ENCODE results near the gene ARL11.

DNA sequence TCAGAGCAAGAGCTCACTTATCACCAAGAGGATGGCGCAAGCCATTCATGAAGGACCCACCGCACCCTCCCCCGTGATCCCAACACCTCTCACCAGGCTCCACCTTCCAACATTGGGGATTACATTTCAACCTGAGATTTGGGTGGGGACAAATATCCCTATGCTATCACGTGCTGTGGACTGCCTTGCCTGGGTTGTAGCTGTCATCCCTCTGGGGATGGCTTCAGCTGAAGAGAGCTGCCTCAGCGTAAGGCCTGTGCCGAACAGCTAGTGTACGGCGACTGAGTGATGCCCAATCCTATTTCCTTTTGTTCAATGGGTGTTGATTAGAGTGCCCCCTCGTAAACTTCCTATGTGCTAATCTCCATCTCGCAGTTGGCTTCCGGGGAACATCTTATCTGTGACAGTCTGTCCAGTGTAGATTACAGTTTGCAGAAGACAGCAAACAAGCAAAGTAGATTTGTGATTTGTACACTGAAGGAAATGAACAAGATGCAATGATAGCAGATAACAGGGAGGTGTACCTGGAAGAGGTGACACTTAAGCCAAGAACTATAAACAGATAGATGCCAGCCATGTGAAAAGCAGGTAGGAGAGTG lies 31.2 kb upstream of the ARL11 start:
- TF ChIP-seq POLR2A (IDR thresholded peaks at IDR 0.05; ENCODE audit: low read depth, low read length), result no peak
- TF ChIP-seq, protein P1, sequence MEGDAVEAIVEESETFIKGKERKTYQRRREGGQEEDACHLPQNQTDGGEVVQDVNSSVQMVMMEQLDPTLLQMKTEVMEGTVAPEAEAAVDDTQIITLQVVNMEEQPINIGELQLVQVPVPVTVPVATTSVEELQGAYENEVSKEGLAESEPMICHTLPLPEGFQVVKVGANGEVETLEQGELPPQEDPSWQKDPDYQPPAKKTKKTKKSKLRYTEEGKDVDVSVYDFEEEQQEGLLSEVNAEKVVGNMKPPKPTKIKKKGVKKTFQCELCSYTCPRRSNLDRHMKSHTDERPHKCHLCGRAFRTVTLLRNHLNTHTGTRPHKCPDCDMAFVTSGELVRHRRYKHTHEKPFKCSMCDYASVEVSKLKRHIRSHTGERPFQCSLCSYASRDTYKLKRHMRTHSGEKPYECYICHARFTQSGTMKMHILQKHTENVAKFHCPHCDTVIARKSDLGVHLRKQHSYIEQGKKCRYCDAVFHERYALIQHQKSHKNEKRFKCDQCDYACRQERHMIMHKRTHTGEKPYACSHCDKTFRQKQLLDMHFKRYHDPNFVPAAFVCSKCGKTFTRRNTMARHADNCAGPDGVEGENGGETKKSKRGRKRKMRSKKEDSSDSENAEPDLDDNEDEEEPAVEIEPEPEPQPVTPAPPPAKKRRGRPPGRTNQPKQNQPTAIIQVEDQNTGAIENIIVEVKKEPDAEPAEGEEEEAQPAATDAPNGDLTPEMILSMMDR (conservative IDR thresholded peaks at IDR 0.05; ENCODE audit: low read depth, low read length), result no peak
